GM12878 (cell line): ENCODE results near the gene GAPT. TPM values are rescaled to one million over a fixed set of nuclear protein-coding genes. Genes with fewer than 3 reads are reported as not detected.

ENCODE experiments used
- ATAC-seq: fragments of 200-7000 bp; cut with Tn5 transposase; 3 replicates; pipeline ENCODE4 v1.9.1; 2020; ENCODE audit warnings: mild to moderate bottlenecking, moderate library complexity
- BruUV-seq: library from RNA; stranded (reverse); fragments of 400-500 nt; replicated peaks from 2 replicates; lab custom pipeline; 2021; lab: Mats Ljungman, UMichigan
- CTCF ChIA-PET: fragments of 300-600 bp; sonication (Branson Sonifier 250); formaldehyde crosslinking; extraction: SDS; loops from one replicate; lab custom pipeline; 2021; ENCODE audit warnings: inconsistent platforms; lab: Yijun Ruan, JAX
- POLR2A ChIA-PET: fragments of 350-600 bp; formaldehyde crosslinking; extraction: SDS; loops from one replicate; lab custom pipeline; 2021; ENCODE audit warnings: inconsistent platforms; lab: Charles Lee
- RAD21 ChIA-PET: fragments of 300-600 bp; sonication (Branson Sonifier 250); formaldehyde crosslinking; loops from one replicate; lab custom pipeline; 2023; ENCODE audit warnings: antibody characterized with exemption; ENCODE audit not compliant: unreplicated experiment; lab: Charles Lee
- SMC1A ChIA-PET: fragments of 300-600 bp; sonication (Branson Sonifier 250); formaldehyde crosslinking; loops from one replicate; lab custom pipeline; 2023; ENCODE audit not compliant: unreplicated experiment, uncharacterized antibody; lab: Charles Lee
- DNase-seq: peaks from one replicate; pipeline ENCODE4 v3.0.0-alpha.2; 2011; ENCODE audit warnings: low read depth, low spot score
- FAIRE-seq: peaks from 3 replicates; lab custom pipeline; 2011; peaks lifted over from hg19 to GRCh38; lab: Jason Lieb, UNC
- H2AFZ ChIP-seq: 2 replicates; pipeline ENCODE4 v1.6.0; 2011; ENCODE audit warnings: low read depth, low read length, control low read depth; ENCODE audit not compliant: control insufficient read depth
- H3K27ac ChIP-seq: 2 replicates; pipeline ENCODE4 v1.5.1; 2011; ENCODE audit warnings: control low read depth; ENCODE audit not compliant: control insufficient read depth, insufficient read depth
- H3K27me3 ChIP-seq, 2 experiments: replicated peaks in 1 of 2; 2 replicates each; pipeline versions ENCODE4 v1.6.0 to v1.6.1; 2011; ENCODE audit warnings: low read length in 1 of 2; ENCODE audit not compliant: control insufficient read depth in 2 of 2, insufficient read depth in 2 of 2
- H3K36me3 ChIP-seq, 2 experiments: 2 replicates each; pipeline ENCODE4 v1.5.1; 2011; ENCODE audit warnings: low read length in 1 of 2; ENCODE audit not compliant: control insufficient read depth in 2 of 2, insufficient read depth in 2 of 2
- H3K4me1 ChIP-seq: 2 replicates; pipeline ENCODE4 v1.6.1; 2011; ENCODE audit warnings: mild to moderate bottlenecking, low read length, moderate library complexity, mixed read lengths; ENCODE audit not compliant: control insufficient read depth, insufficient read depth
- H3K4me2 ChIP-seq: 2 replicates; pipeline ENCODE4 v1.6.0; 2011; ENCODE audit warnings: control low read depth; ENCODE audit not compliant: control insufficient read depth, insufficient read depth
- H3K4me3 ChIP-seq: fragments of 200-600 bp; sonication (generic); 2 replicates; pipeline ENCODE4 v1.5.1; 2016
- H3K79me2 ChIP-seq: 2 replicates; pipeline ENCODE4 v1.6.0; 2011; ENCODE audit warnings: low read length; ENCODE audit not compliant: control insufficient read depth, insufficient read depth
- H3K9ac ChIP-seq: 2 replicates; pipeline ENCODE4 v1.8.0; 2011; ENCODE audit warnings: low read length, control low read depth, mixed read lengths; ENCODE audit not compliant: control insufficient read depth, insufficient read depth
- H3K9me3 ChIP-seq: replicated peaks from 3 replicates; pipeline ENCODE4 v1.5.1; 2011; ENCODE audit warnings: mild to moderate bottlenecking, low read length; ENCODE audit not compliant: control insufficient read depth, insufficient read depth
- H4K20me1 ChIP-seq: 2 replicates; pipeline ENCODE4 v1.6.0; 2011; ENCODE audit not compliant: control insufficient read depth, insufficient read depth
- BHLHE40 ChIP-seq, 2 experiments: fragments of 450-650 bp in 1 of 2; IDR thresholded peaks; 2 replicates each; pipeline ENCODE4 v1.6.1; 2011 to 2017; ENCODE audit warnings: low read depth in 2 of 2, borderline replicate concordance in 1 of 2, improper control_type of control experiment in 1 of 2, low read length in 1 of 2, mild to moderate bottlenecking in 1 of 2
- CBFB ChIP-seq: IDR thresholded peaks from 2 replicates; pipeline ENCODE4 v1.6.1; 2016; ENCODE audit warnings: antibody characterized with exemption, low read depth
- CBX3 ChIP-seq: fragments of 200-600 bp; sonication (generic); IDR thresholded peaks from 2 replicates; pipeline ENCODE4 v1.6.1; 2016; ENCODE audit warnings: low read depth, borderline replicate concordance
- GATAD2B ChIP-seq: fragments of 450-650 bp; conservative IDR thresholded peaks from 2 replicates; pipeline ENCODE4 v1.6.1; 2017; ENCODE audit warnings: low read depth, mild to moderate bottlenecking, moderate library complexity
- HCFC1 ChIP-seq: fragments of 150-350 bp; IDR thresholded peaks from 2 replicates; pipeline ENCODE4 v1.6.1; 2014; ENCODE audit warnings: low read length
- JUND ChIP-seq: IDR thresholded peaks from 2 replicates; pipeline ENCODE4 v1.6.1; 2012; ENCODE audit warnings: low read depth, mild to moderate bottlenecking, low read length, improper control_type of control experiment, moderate library complexity
- PML ChIP-seq: IDR thresholded peaks from 2 replicates; pipeline ENCODE4 v1.6.1; 2012; ENCODE audit warnings: low read length, inconsistent platforms
- POLR2AphosphoS2 ChIP-seq: IDR thresholded peaks from 2 replicates; pipeline ENCODE4 v1.6.1; 2011; ENCODE audit warnings: low read depth, mild to moderate bottlenecking, low read length, improper control_type of control experiment, moderate library complexity
- RB1 ChIP-seq: fragments of 450-650 bp; formaldehyde crosslinking; IDR thresholded peaks from 2 replicates; pipeline ENCODE4 v1.6.1; 2017; ENCODE audit warnings: mild to moderate bottlenecking, borderline replicate concordance
- RUNX3 ChIP-seq: IDR thresholded peaks from 2 replicates; pipeline ENCODE4 v1.6.1; 2012; ENCODE audit warnings: low read length, inconsistent platforms
- SMAD1 ChIP-seq: fragments of 450-650 bp; IDR thresholded peaks from 2 replicates; pipeline ENCODE4 v1.6.1; 2018; ENCODE audit warnings: mild to moderate bottlenecking, low read depth; ENCODE audit not compliant: partially characterized antibody
- SREBF1 ChIP-seq: IDR thresholded peaks from 2 replicates; pipeline ENCODE4 v1.6.1; 2012; ENCODE audit warnings: mild to moderate bottlenecking, low read length
- STAT3 ChIP-seq: IDR thresholded peaks from 2 replicates; pipeline ENCODE4 v1.6.1; 2011; ENCODE audit warnings: low read depth, low read length, improper control_type of control experiment
- ZBTB4 ChIP-seq: fragments of 450-650 bp; formaldehyde crosslinking; IDR thresholded peaks from 2 replicates; pipeline ENCODE4 v1.4.0; 2022; ENCODE audit warnings: mild to moderate bottlenecking, moderate library complexity
- ZBTB40 ChIP-seq: fragments of 450-650 bp; IDR thresholded peaks from 2 replicates; pipeline ENCODE4 v1.6.1; 2016; ENCODE audit warnings: mild to moderate bottlenecking, moderate library complexity, borderline replicate concordance
- ZNF217 ChIP-seq: fragments of 450-650 bp; IDR thresholded peaks from 2 replicates; pipeline ENCODE4 v1.6.1; 2017; ENCODE audit warnings: antibody characterized with exemption, mild to moderate bottlenecking
- WGBS: methylation state at CpG from one replicate; pipeline ENCODE4 v1.1.6; 2016; ENCODE audit warnings: low lambda C conversion rate; ENCODE audit not compliant: insufficient replicate concordance, insufficient coverage; ENCODE audit errors: missing lambda C conversion rate; 5-methylcytosine and 5-hydroxymethylcytosine counted together
- in situ Hi-C: fragments of 300-500 bp; cut with MboI; formaldehyde crosslinking; loops from 9 replicates; pipeline ENCODE4 v1.14.3; 2018; ENCODE audit warnings: mixed read lengths
- intact Hi-C: fragments of 100-400 bp; cut with micrococcal nuclease; formaldehyde crosslinking; loops from one replicate; pipeline ENCODE4 v1.14.2; 2022; ENCODE audit not compliant: unreplicated experiment
- polyA plus RNA-seq, 11 experiments: library from polyadenylated mRNA; depleted of rRNA in 4 of 11; unstranded in 6 of 11; stranded (reverse) in 5 of 11; fragments of >200 nt; fragmentation: Nextera tagmentation in 4 of 11; fragmentation: Illumina TruSeq in 1 of 11; extraction: Ambion mirVana in 4 of 11; extraction: Trizol in 1 of 11; gene quantifications; 1 replicate in 1 of 11; 2 replicates in 10 of 11; pipeline versions ENCODE4 v1.2.1 to v1.2.3, GENCODE V29; 2011 to 2016; ENCODE audit warnings: inconsistent platforms in 2 of 11, missing spikeins in 2 of 11, low read depth in 1 of 11
- total RNA-seq, 4 experiments: library from RNA; depleted of rRNA in 3 of 4; stranded (reverse); fragments of >200 nt in 3 of 4; fragmentation: Illumina TruSeq in 1 of 4; extraction: Trizol in 1 of 4; gene quantifications; 2 replicates each; pipeline versions ENCODE4 v1.2.1 to v1.2.3, GENCODE V29; 2013 to 2021

GAPT gene
- total and polyA plus RNA-seq, 10 of the 15 experiments (the other 5 are each of a cell fraction or from before 2014, with no cell fraction given), result 0.15 to 0.96 (median 0.57) TPM; not detected in 2

- FAIRE-seq, result no peak
- intact Hi-C loops, result no loop called here
Observed at GRCh38 chr5:58453306-58453705, 37.9 kb upstream of the GAPT start.

GRCh38 chr5:58454025-58454424 is 37.2 kb upstream of the GAPT start:
- intact Hi-C loops (no loop called here), in situ Hi-C loops (loop anchor here (25.0 kb wide), 2 partner anchors 792 to 1542 kb away; partner anchors contain the start of gene SETD9)
- RAD21 ChIA-PET, result no interaction called here
- no peak for ATAC-seq
- Histone ChIP-seq H4K20me1 (no peaks in the 10 kb centered on the region), H3K4me3 (no peak overlapping the region), H3K27ac (no peak overlapping the region), H3K4me2 (no peak overlapping the region), H3K36me3 (no peaks in the 10 kb centered on the region), H3K9ac (no peak overlapping the region), H3K4me1 (no peaks in the 10 kb centered on the region), H3K9me3 (no peaks in the 10 kb centered on the region), H3K79me2 (no peaks in the 10 kb centered on the region), H2AFZ (no peak overlapping the region), H3K27me3 (peaks cover 0 to 4% of the 10 kb centered on the region in 2 experiments; a peak in 2 of 4 replicates)
- no TSS peak for BruUV-seq
- POLR2A ChIA-PET, result no interaction called here
- CTCF ChIA-PET, result no interaction called here
- SMC1A ChIA-PET, result no interaction called here
- 93% methylated on average over 1 of the region's 1 CpG for WGBS
- DNase-seq, result no peak
- FAIRE-seq, result no peak
- TF ChIP-seq PML (no peak), SMAD1 (no peak), ZBTB40 (no peak), RUNX3 (no peak), RB1 (no peak), ZBTB4 (CRISPR knock-in tag) (no peak), POLR2AphosphoS2 (no peak), CBFB (no peak), STAT3 (no peak)

More at GRCh38 chr5:58453306-58453705, 37.9 kb upstream of the GAPT start:
- CTCF ChIA-PET, result no interaction called here
- no peak overlapping the region for H3K4me2 ChIP-seq
- no peaks in the 10 kb centered on the region for H3K36me3 ChIP-seq
- no peaks in the 10 kb centered on the region; a peak in 1 of 4 replicates for H3K27me3 ChIP-seq
- no peak overlapping the region for H2AFZ ChIP-seq
- RAD21 ChIA-PET, result no interaction called here
- SMC1A ChIA-PET, result no interaction called here
- H3K79me2 ChIP-seq, result no peaks in the 10 kb centered on the region
- H3K9ac ChIP-seq, result no peak overlapping the region
- H3K4me3 ChIP-seq, result no peak overlapping the region
- TF ChIP-seq ZNF217 (no peak), BHLHE40 (IDR thresholded peaks at IDR 0.05; ENCODE audit: borderline replicate concordance in 1 of 2, low read depth in 2 of 2, low read length in 1 of 2) (no peak), JUND (no peak), GATAD2B (no peak), HCFC1 (no peak), CBX3 (no peak), SREBF1 (no peak)
- no peak overlapping the region for H3K27ac ChIP-seq
- BruUV-seq, result no TSS peak
- in situ Hi-C loops, result loop anchor here (25.0 kb wide), 2 partner anchors 791 to 1541 kb away; partner anchors contain the start of gene SETD9
- DNase-seq, result no peak
- no peaks in the 10 kb centered on the region for H3K4me1 ChIP-seq
- H3K9me3 ChIP-seq, result no peaks in the 10 kb centered on the region
- H4K20me1 ChIP-seq, result no peaks in the 10 kb centered on the region
- POLR2A ChIA-PET, result no interaction called here
- ATAC-seq, result no peak
